Neural crest cell (in vitro differentiated cells): ENCODE measurements around the gene PARP9. TPM values are rescaled to one million over a fixed set of nuclear protein-coding genes. Genes with fewer than 3 reads are reported as not detected.

Experiments used
- DNase-seq: peaks from one replicate; pipeline ENCODE4 v3.0.0; 2021; ENCODE audit warnings: low read depth, mixed read lengths, low spot score
- H3K27ac Mint-ChIP-seq: one replicate; pipeline ENCODE4 v1.8.0; 2021; ENCODE audit warnings: mild to moderate bottlenecking, mixed read lengths; ENCODE audit not compliant: unreplicated experiment
- H3K27me3 Mint-ChIP-seq: 2 replicates; pipeline ENCODE4 v1.8.0; 2021; ENCODE audit warnings: low read depth, mild to moderate bottlenecking, mixed read lengths
- H3K36me3 Mint-ChIP-seq: 2 replicates; pipeline ENCODE4 v1.8.0; 2021; ENCODE audit warnings: low read depth, mild to moderate bottlenecking, mixed read lengths
- H3K4me1 Mint-ChIP-seq: 2 replicates; pipeline ENCODE4 v1.8.0; 2021; ENCODE audit warnings: mixed read lengths
- H3K4me3 Mint-ChIP-seq: one replicate; pipeline ENCODE4 v1.8.0; 2021; ENCODE audit warnings: mild to moderate bottlenecking, mixed read lengths
- H3K9me3 Mint-ChIP-seq: 2 replicates; pipeline ENCODE4 v1.8.0; 2021; ENCODE audit warnings: mixed read lengths
- total RNA-seq: library from RNA; stranded (reverse); gene quantifications from 2 replicates; pipeline ENCODE4 v1.2.1, GENCODE V29; 2021
- TF ChIP-seq, protein P1 (sequence below): fragments of 200-600 bp; sonication (generic); conservative IDR thresholded peaks from 2 replicates; pipeline ENCODE4 v1.5.0; 2021; ENCODE audit warnings: antibody characterized with exemption, mild to moderate bottlenecking

PARP9 gene
- total RNA-seq, 1 donor from 2014 or later = 3.0 TPM

DNA sequence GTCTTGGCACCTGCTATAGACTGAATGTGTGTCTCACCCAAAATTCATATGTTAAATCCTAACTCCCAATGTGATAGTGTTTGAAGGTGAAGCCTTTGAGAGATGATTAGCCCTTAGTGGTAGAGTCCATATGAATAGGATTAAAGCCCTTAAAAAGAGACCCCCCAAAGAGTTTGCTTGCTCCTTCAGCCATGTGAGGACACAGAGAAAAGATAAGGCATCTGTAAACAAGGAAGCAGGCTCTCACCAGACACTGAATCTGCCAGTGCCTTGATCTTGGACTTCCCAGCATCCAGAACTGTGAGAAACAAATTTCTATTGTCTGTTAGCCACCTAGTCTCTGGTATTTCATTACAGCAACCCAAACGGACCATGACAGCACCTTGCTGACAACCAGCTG, 65.9 kb downstream of the PARP9 start:
- peaks cover 4% of the 10 kb centered on the region for H3K4me1 Mint-ChIP-seq
- DNase-seq = no peak
- H3K9me3 Mint-ChIP-seq = no peaks in the 10 kb centered on the region
- H3K36me3 Mint-ChIP-seq = peaks cover 6% of the 10 kb centered on the region
- no peak overlapping the region for H3K4me3 Mint-ChIP-seq
- H3K27ac Mint-ChIP-seq = no peak overlapping the region
- H3K27me3 Mint-ChIP-seq = no peaks in the 10 kb centered on the region
- TF ChIP-seq, protein P1, sequence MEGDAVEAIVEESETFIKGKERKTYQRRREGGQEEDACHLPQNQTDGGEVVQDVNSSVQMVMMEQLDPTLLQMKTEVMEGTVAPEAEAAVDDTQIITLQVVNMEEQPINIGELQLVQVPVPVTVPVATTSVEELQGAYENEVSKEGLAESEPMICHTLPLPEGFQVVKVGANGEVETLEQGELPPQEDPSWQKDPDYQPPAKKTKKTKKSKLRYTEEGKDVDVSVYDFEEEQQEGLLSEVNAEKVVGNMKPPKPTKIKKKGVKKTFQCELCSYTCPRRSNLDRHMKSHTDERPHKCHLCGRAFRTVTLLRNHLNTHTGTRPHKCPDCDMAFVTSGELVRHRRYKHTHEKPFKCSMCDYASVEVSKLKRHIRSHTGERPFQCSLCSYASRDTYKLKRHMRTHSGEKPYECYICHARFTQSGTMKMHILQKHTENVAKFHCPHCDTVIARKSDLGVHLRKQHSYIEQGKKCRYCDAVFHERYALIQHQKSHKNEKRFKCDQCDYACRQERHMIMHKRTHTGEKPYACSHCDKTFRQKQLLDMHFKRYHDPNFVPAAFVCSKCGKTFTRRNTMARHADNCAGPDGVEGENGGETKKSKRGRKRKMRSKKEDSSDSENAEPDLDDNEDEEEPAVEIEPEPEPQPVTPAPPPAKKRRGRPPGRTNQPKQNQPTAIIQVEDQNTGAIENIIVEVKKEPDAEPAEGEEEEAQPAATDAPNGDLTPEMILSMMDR = no peak

DNA sequence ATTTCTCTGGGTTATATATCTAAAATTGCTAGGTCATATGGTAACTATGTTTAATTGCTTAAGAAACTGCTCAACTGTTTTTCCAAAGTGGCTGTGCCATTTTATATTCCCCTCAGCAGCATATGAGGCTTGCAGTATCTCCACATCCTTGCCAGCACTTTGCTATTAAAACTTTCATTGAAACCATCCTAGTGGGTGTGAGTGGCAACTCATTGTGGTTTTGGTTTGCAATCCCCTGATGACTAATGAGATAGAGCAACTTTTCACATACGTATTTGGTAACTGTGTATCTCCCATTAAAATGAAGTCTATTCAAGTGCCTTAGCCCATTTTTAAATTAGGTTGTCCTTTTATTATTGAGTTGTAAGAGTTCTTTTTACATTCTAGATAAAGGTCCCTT, 66.7 kb downstream of the PARP9 start:
- Mint-ChIP-seq H3K4me3 (no peak overlapping the region), H3K27me3 (no peaks in the 10 kb centered on the region), H3K9me3 (no peaks in the 10 kb centered on the region), H3K4me1 (peaks cover 4% of the 10 kb centered on the region), H3K27ac (no peak overlapping the region), H3K36me3 (peaks cover 7% of the 10 kb centered on the region)
- DNase-seq = no peak
- TF ChIP-seq, protein P1 = no peak

DNA sequence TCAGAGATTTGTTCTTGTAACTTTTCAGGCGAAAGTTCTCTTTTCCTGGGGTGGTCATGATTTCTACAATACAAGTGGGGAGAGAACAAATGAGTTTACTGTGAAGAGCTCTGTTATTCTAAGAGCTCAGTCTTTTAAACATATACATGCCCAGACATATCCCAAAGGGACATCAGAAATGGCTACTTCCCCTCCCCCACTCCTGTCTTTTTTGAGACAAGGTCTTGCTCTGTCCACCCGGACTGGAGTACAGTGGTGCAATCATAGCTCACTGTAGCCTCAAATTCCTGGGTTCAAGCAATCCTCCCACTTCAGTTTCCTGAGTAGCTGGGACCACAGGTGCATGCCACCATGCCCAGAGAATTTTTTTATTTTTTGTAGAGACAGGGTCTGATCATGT, 67.6 kb downstream of the PARP9 start:
- DNase-seq = no peak
- TF ChIP-seq, protein P1 = no peak
- no peaks in the 10 kb centered on the region for H3K27me3 Mint-ChIP-seq
- peak overlapping the region; percentile 2 for H3K4me3 Mint-ChIP-seq
- H3K9me3 Mint-ChIP-seq = no peaks in the 10 kb centered on the region
- H3K36me3 Mint-ChIP-seq = peaks cover 10% of the 10 kb centered on the region
- peak overlapping the region; percentile 46 for H3K27ac Mint-ChIP-seq
- H3K4me1 Mint-ChIP-seq = peaks cover 4% of the 10 kb centered on the region

DNA sequence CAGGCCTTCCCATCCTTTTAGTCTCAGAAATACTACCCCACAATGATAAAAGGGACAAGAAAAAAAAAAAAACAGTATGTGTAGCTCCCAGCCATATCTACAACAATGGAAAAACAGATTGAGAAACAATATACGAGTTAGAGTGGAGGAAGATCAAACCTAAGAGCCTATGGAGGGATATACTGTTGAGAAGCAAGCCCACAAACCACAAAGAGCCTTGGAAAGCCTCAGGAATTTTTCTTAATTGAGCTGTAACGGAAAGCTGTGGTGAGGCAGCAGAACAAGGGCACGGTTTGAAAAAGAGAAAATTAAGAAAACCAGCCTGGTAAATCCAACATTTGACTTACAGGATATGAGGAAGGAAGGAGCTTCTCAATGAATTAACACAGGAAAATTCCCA, 70.8 kb downstream of the PARP9 start:
- Mint-ChIP-seq H3K9me3 (no peaks in the 10 kb centered on the region), H3K27me3 (no peaks in the 10 kb centered on the region), H3K27ac (no peak overlapping the region), H3K4me3 (no peak overlapping the region), H3K36me3 (peaks cover 10% of the 10 kb centered on the region), H3K4me1 (peaks cover 4% of the 10 kb centered on the region)
- TF ChIP-seq, protein P1 = no peak
- no peak for DNase-seq

DNA sequence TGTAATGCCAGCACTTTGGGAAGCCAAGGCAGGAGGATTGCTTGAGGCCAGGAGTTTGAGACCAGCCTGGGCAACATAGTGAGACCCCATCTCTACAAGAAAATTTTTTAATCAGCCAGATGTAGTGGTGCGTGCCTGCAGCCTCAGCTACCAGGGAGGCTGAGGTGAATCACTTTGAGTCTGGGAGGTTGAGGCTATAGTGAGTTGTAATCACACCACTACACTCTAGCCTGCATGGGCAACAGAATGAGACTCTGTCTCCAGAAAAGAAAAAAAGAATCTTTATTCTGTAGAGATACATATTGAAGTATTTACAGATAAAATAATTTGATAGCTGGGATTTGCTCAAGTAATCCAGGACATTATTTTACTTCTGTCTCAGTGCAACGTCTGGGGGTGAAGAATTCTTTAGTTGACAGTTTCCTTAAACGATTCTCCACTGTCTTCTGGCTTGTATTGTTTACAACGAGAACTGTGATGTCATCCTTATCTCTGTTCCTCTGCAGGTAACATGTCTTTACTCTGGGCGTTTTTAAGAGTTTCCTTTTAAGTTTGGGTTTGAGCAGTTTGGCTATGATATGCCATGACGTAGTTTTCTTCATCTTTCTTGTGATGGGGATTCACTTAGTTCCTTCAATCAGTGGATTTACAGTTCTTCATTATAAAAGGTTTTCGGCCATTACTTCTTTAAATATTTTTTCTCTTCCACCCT, 75.7 kb downstream of the PARP9 start:
- H3K4me1 Mint-ChIP-seq = no peaks in the 10 kb centered on the region
- H3K4me3 Mint-ChIP-seq = no peak overlapping the region
- TF ChIP-seq, protein P1 = no peak
- H3K27me3 Mint-ChIP-seq = no peaks in the 10 kb centered on the region
- DNase-seq = no peak
- no peaks in the 10 kb centered on the region for H3K9me3 Mint-ChIP-seq
- no peak overlapping the region for H3K27ac Mint-ChIP-seq
- H3K36me3 Mint-ChIP-seq = peaks cover 5% of the 10 kb centered on the region
